ENCODE results near the gene SCGB1C1. TPM values are rescaled to one million over a fixed set of nuclear protein-coding genes. Genes with fewer than 3 reads are reported as not detected.

SCGB1C1 gene
- total RNA-seq, 1 experiment from 2014 or later = not detected

- H3K4me1 ChIP-seq (ENCODE audit: control insufficient read depth in 1 of 2, insufficient read depth in 2 of 2, low read length in 2 of 2) = peaks cover 6 to 20% of the 10 kb centered on the region in 2 experiments; a peak in 3 of 4 replicates
- H3K9ac ChIP-seq (ENCODE audit: low read length) = peak within 1 kb of the TSS; percentile 82
- ChIA-PET POLR2A (no interaction called here), CTCF (interaction anchor here (1.9 kb wide), 1 partner anchor 15 kb away, joined by 6 read pairs; no protein-coding TSS in a partner anchor), RAD21 (ENCODE audit: low non-redundant PET in 1 of 2, low total read pairs in 2 of 2, uncharacterized antibody in 2 of 2, unreplicated experiment in 2 of 2) (no interaction called here)
- H3K4me2 ChIP-seq (ENCODE audit: low read length) = peak within 1 kb of the TSS; percentile 83
- ATAC-seq (peak; percentile 90), DNase-seq (ENCODE audit: low read depth, low spot score) (peak; percentile 73)
- H2AFZ ChIP-seq (ENCODE audit: low read depth, low read length, poor library complexity, severe bottlenecking) = no peak within 1 kb of the TSS
- TF ChIP-seq EZH2phosphoT487 (IDR thresholded peaks at IDR 0.05; ENCODE audit: borderline replicate concordance) (no peak), POLR2AphosphoS5 (IDR thresholded peaks at IDR 0.05; ENCODE audit: low read depth, low read length) (peak; percentile 85), SP1 (IDR thresholded peaks at IDR 0.05; ENCODE audit: low read depth) (peak; percentile 57), EGR1 (IDR thresholded peaks at IDR 0.05; ENCODE audit: low read depth) (peak; percentile 89), CTCF (IDR thresholded peaks at IDR 0.05 in 2 of 3, conservative IDR thresholded peaks at IDR 0.05 in 1 of 3; ENCODE audit: borderline replicate concordance in 1 of 3, insufficient read depth in 1 of 3, low read depth in 2 of 3, low read length in 2 of 3) (0 out of 6 replicates have a peak, but pooled peaks of 1 of the 3 experiments have one; percentile 6), SIN3A (IDR thresholded peaks at IDR 0.05; ENCODE audit: low read depth) (peak; percentile 53), FOSL1 (IDR thresholded peaks at IDR 0.05; ENCODE audit: low read depth) (no peak), ZFX (IDR thresholded peaks at IDR 0.05) (peak; percentile 85), POLR2A (IDR thresholded peaks at IDR 0.05; ENCODE audit: borderline replicate concordance, extremely low read depth, insufficient read depth, insufficient read length) (peak; percentile 65), MAX (IDR thresholded peaks at IDR 0.05) (0 out of 2 replicates have a peak, but pooled peaks have one; percentile 9), YY1 (IDR thresholded peaks at IDR 0.05; ENCODE audit: extremely low read depth, insufficient replicate concordance, low read depth, low read length) (peak; percentile 71), TCF7L2 (IDR thresholded peaks at IDR 0.05; ENCODE audit: borderline replicate concordance, extremely low read depth, insufficient read depth, insufficient read length) (no peak), CBX3 (IDR thresholded peaks at IDR 0.05; ENCODE audit: low read depth) (no peak)
- intact Hi-C loops (cut with micrococcal nuclease) = loop anchor here (1.0 to 5.0 kb wide), 3 partner anchors 29 to 216 kb away; partner anchors contain the start of genes BET1L, PGGHG, PTDSS2 and RIC8A
- H3K9me3 ChIP-seq (ENCODE audit: control insufficient read depth in 1 of 2, insufficient read depth in 1 of 2, low read depth in 1 of 2, low read length in 2 of 2) = no peaks in the 10 kb centered on the region
- H3K9me2 ChIP-seq (ENCODE audit: insufficient read depth) = no peaks in the 10 kb centered on the region
- peaks cover 8 to 15% of the 10 kb centered on the region in 2 experiments; a peak in 3 of 4 replicates for H3K36me3 ChIP-seq (ENCODE audit: control insufficient read depth in 1 of 2, insufficient read depth in 2 of 2, low read length in 2 of 2)
- BruUV-seq (replicated peaks) = no TSS peak
- H4K20me1 ChIP-seq (ENCODE audit: insufficient read depth) = no peaks in the 10 kb centered on the region
- no peaks in the 10 kb centered on the region for H3K27me3 ChIP-seq (ENCODE audit: insufficient read depth, low read length)
- peaks cover 50% of the 10 kb centered on the region for H3K79me2 ChIP-seq (ENCODE audit: insufficient read depth, low read length)
- H3K4me3 ChIP-seq (replicated peaks in 1 of 2; ENCODE audit: low read depth in 1 of 2, low read length in 2 of 2) = peak within 1 kb of the TSS; percentile 76 to 94
- peak within 1 kb of the TSS; percentile 92 for H3K27ac ChIP-seq (ENCODE audit: low read depth, low read length)
Observed at GRCh38 chr11:235997-236773, 43.3 kb downstream of the SCGB1C1 start, which contains the start of gene SIRT3. Gene SIRT3 (minus strand): TSS chr11:236342. CDS start chr11:236328, 14 bp downstream.
